HepG2 (cell line): ENCODE measurements around the gene CACNA2D1. TPM values are rescaled to one million over a fixed set of nuclear protein-coding genes. Genes with fewer than 3 reads are reported as not detected.

ENCODE experiments used
- ATAC-seq: fragments of 200-7000 bp; cut with Tn5 transposase; 3 replicates; pipeline ENCODE4 v1.9.1; 2020; ENCODE audit warnings: mild to moderate bottlenecking, moderate library complexity
- BruUV-seq: library from RNA; stranded (reverse); fragments of 400-500 nt; replicated peaks from 2 replicates; lab custom pipeline; 2021; lab: Mats Ljungman, UMichigan
- CTCF ChIA-PET: fragments of 300-600 bp; formaldehyde crosslinking; extraction: SDS; loops from one replicate; lab custom pipeline; 2021; ENCODE audit warnings: low total read pairs, inconsistent platforms, low intra/inter-chr PET ratio; lab: Yijun Ruan, JAX
- POLR2A ChIA-PET: fragments of 350-600 bp; sonication (Branson Sonifier 250); formaldehyde crosslinking; loops from one replicate; lab custom pipeline; 2020; ENCODE audit warnings: antibody characterized with exemption, inconsistent platforms; lab: Yijun Ruan, JAX
- DNase-seq: peaks from one replicate; pipeline ENCODE4 v3.0.0-alpha.2; 2015; ENCODE audit warnings: low spot score
- FAIRE-seq: peaks from 3 replicates; lab custom pipeline; 2011; peaks lifted over from hg19 to GRCh38; lab: Jason Lieb, UNC
- H2AFZ ChIP-seq: one replicate; pipeline ENCODE4 v1.6.1; 2011; ENCODE audit warnings: low read length, inconsistent platforms
- H3K27ac ChIP-seq: fragments of 300-600 bp; 3 replicates; pipeline ENCODE4 v1.8.0; 2011; ENCODE audit warnings: mixed run types, mild to moderate bottlenecking, mixed read lengths, low read length, inconsistent platforms; ENCODE audit not compliant: insufficient read depth; ENCODE audit errors: extremely low read length
- H3K27me3 ChIP-seq, 2 experiments: fragments of 200-600 bp in 1 of 2; 2 replicates in 1 of 2; 3 replicates in 1 of 2; pipeline versions ENCODE4 v1.6.0 to v1.8.0; 2011; ENCODE audit warnings: low read length in 2 of 2, mild to moderate bottlenecking in 2 of 2, moderate library complexity in 2 of 2, inconsistent platforms in 1 of 2; ENCODE audit not compliant: insufficient read depth in 2 of 2, control insufficient read depth in 1 of 2
- H3K36me3 ChIP-seq, 2 experiments: fragments of 200-600 bp in 1 of 2; replicated peaks in 1 of 2; 2 replicates in 1 of 2; 3 replicates in 1 of 2; pipeline versions ENCODE4 v1.5.1 to v1.8.0; 2011; ENCODE audit warnings: low read length in 2 of 2, inconsistent platforms in 1 of 2; ENCODE audit not compliant: insufficient read depth in 2 of 2, control insufficient read depth in 1 of 2
- H3K4me1 ChIP-seq: 2 replicates; pipeline ENCODE4 v1.5.1; 2012; ENCODE audit warnings: low read length, inconsistent platforms; ENCODE audit not compliant: insufficient read depth
- H3K4me2 ChIP-seq: 2 replicates; pipeline ENCODE4 v1.6.0; 2011; ENCODE audit warnings: low read depth, low read length, inconsistent platforms
- H3K4me3 ChIP-seq, 3 experiments: fragments of 200-600 bp in 1 of 3; sonication (generic), shearing (Covaris generic) in 1 of 3; replicated peaks in 1 of 3; 2 replicates each; pipeline ENCODE4 v1.5.1; 2011 to 2016; ENCODE audit warnings: low read length in 3 of 3, inconsistent platforms in 2 of 3, low read depth in 2 of 3, mild to moderate bottlenecking in 2 of 3, control low read depth in 1 of 3, mixed read lengths in 1 of 3; ENCODE audit not compliant: insufficient read depth in 1 of 3
- H3K79me2 ChIP-seq: one replicate; pipeline ENCODE4 v1.6.1; 2011; ENCODE audit warnings: low read length, inconsistent platforms; ENCODE audit not compliant: insufficient read depth
- H3K9ac ChIP-seq: 2 replicates; pipeline ENCODE4 v1.6.0; 2011; ENCODE audit warnings: mild to moderate bottlenecking, low read depth, low read length, inconsistent platforms; ENCODE audit not compliant: insufficient read depth
- H3K9me3 ChIP-seq: 2 replicates; pipeline ENCODE4 v1.5.1; 2012; ENCODE audit warnings: mild to moderate bottlenecking, low read length
- H4K20me1 ChIP-seq: 2 replicates; pipeline ENCODE4 v1.6.0; 2011; ENCODE audit warnings: inconsistent platforms, mild to moderate bottlenecking, low read length, moderate library complexity; ENCODE audit not compliant: insufficient read depth
- EZH2 ChIP-seq: conservative IDR thresholded peaks from 2 replicates; pipeline ENCODE4 v1.6.1; 2012; ENCODE audit warnings: mild to moderate bottlenecking, low read depth, low read length, moderate library complexity
- GPN1 ChIP-seq: sonication (generic); formaldehyde crosslinking; IDR thresholded peaks from 2 replicates; pipeline ENCODE4 v1.5.1; 2020; ENCODE audit warnings: missing genetic modification reagents, borderline replicate concordance
- HOXA9 ChIP-seq: sonication (generic); formaldehyde crosslinking; IDR thresholded peaks from 2 replicates; pipeline ENCODE4 v1.8.1; 2022; ENCODE audit warnings: missing genetic modification reagents, mild to moderate bottlenecking, moderate library complexity, borderline replicate concordance
- MYNN ChIP-seq: sonication (generic); formaldehyde crosslinking; IDR thresholded peaks from 2 replicates; pipeline ENCODE4 v1.4.0; 2020; ENCODE audit warnings: mild to moderate bottlenecking, low read depth, missing genetic modification reagents
- PHB2 ChIP-seq: fragments of 450-650 bp; IDR thresholded peaks from 2 replicates; pipeline ENCODE4 v1.6.1; 2018; ENCODE audit not compliant: partially characterized antibody
- ZFY ChIP-seq: sonication (generic); formaldehyde crosslinking; IDR thresholded peaks from 2 replicates; pipeline ENCODE4 v1.4.0; 2020; ENCODE audit warnings: missing genetic modification reagents
- ZNF496 ChIP-seq: sonication (generic); formaldehyde crosslinking; IDR thresholded peaks from 2 replicates; pipeline ENCODE4 v1.8.1; 2023; ENCODE audit warnings: mild to moderate bottlenecking, moderate library complexity, missing genetic modification reagents; ENCODE audit not compliant: insufficient replicate concordance
- ZNF552 ChIP-seq: sonication (generic); formaldehyde crosslinking; IDR thresholded peaks from 2 replicates; pipeline ENCODE4 v1.9.0; 2022; ENCODE audit warnings: missing genetic modification reagents, mild to moderate bottlenecking, borderline replicate concordance
- ZNF558 ChIP-seq: sonication (generic); formaldehyde crosslinking; IDR thresholded peaks from 2 replicates; pipeline ENCODE4 v1.9.0; 2022; ENCODE audit warnings: mild to moderate bottlenecking, missing genetic modification reagents, borderline replicate concordance
- ZSCAN9 ChIP-seq: IDR thresholded peaks from 2 replicates; pipeline ENCODE4 v1.6.1; 2016; ENCODE audit warnings: borderline replicate concordance
- ZZZ3 ChIP-seq: sonication (generic); formaldehyde crosslinking; IDR thresholded peaks from 2 replicates; pipeline ENCODE4 v1.4.0; 2020; ENCODE audit warnings: missing genetic modification reagents, mild to moderate bottlenecking, borderline replicate concordance
- WGBS: methylation state at CpG from one replicate; pipeline ENCODE4 v1.1.6; 2017; ENCODE audit warnings: low lambda C conversion rate; 5-methylcytosine and 5-hydroxymethylcytosine counted together
- in situ Hi-C: cut with HindIII; loops from 2 replicates; pipeline ENCODE4 v1.10.0; 2017; ENCODE audit warnings: low pct_unique_long_range_greater_than_20kb; ENCODE audit not compliant: extremely low pct_ligation_motif_present
- intact Hi-C: fragments of 100-400 bp; cut with micrococcal nuclease; formaldehyde crosslinking; loops from one replicate; pipeline ENCODE4 v1.10.0; 2022; ENCODE audit not compliant: unreplicated experiment
- polyA plus RNA-seq, 8 experiments: library from polyadenylated mRNA; depleted of rRNA in 3 of 8; stranded (reverse) in 7 of 8; unstranded in 1 of 8; fragments of >200 nt; fragmentation: Illumina TruSeq in 4 of 8; extraction: Trizol in 4 of 8; gene quantifications; 2 replicates each; pipeline versions ENCODE4 v1.2.1 to v1.2.3, GENCODE V29; 2011 to 2016; ENCODE audit warnings: low read depth in 4 of 8, missing spikeins in 1 of 8, mixed read lengths in 1 of 8; ENCODE audit not compliant: insufficient read depth in 1 of 8
- total RNA-seq, 5 experiments: library from RNA; depleted of rRNA; stranded (reverse); fragments of >200 nt; fragmentation: Illumina TruSeq; extraction: Trizol; gene quantifications; 2 replicates each; pipeline ENCODE4 v1.2.3, GENCODE V29; 2016; ENCODE audit warnings: low read depth in 1 of 5
- TF ChIP-seq, protein P1 (sequence below): sonication (generic); formaldehyde crosslinking; IDR thresholded peaks from 2 replicates; pipeline ENCODE4 v1.4.0; 2020; ENCODE audit warnings: mild to moderate bottlenecking, missing genetic modification reagents
- TF ChIP-seq, protein P2 (sequence below): sonication (generic); formaldehyde crosslinking; IDR thresholded peaks from 2 replicates; pipeline ENCODE4 v1.4.0; 2020; ENCODE audit warnings: mild to moderate bottlenecking, missing genetic modification reagents

The CACNA2D1 gene
- total and polyA plus RNA-seq, 2 of the 13 experiments (the other 11 are each of a cell fraction or from before 2014, with no cell fraction given) = not detected

DNA sequence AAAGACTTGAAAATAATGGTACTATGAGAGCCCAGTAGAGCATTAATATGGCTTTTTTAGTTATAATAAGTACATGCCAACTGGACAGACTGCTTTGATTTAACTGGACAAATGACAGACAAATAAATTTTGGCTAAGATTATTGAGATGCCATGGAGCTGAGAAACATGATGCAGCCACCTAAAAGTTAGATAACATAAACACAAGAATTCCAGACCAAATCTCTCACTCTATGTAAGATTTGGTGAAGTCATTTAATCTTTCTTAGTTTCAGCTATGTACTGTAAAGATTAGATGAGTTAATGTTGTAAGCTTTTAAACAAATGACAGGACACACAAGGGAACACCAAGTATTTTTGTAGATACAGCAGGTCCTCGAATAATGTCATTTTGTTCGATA lies 118.2 kb downstream of the CACNA2D1 start:
- no peaks in the 10 kb centered on the region for H3K36me3 ChIP-seq
- H3K4me2 ChIP-seq = no peak overlapping the region
- in situ Hi-C loops (no loop called here), intact Hi-C loops (no loop called here)
- FAIRE-seq (no peak), DNase-seq (no peak), ATAC-seq (no peak)
- ChIA-PET POLR2A (no interaction called here), CTCF (no interaction called here)
- no peaks in the 10 kb centered on the region for H4K20me1 ChIP-seq
- 5% methylated on average over 2 of the region's 2 CpGs for WGBS
- TF ChIP-seq ZNF558 (CRISPR knock-in tag) (no peak), ZSCAN9 (CRISPR knock-in tag) (no peak), MYNN (no peak), ZNF552 (CRISPR knock-in tag) (no peak), ZNF496 (CRISPR knock-in tag) (no peak), ZZZ3 (CRISPR knock-in tag) (no peak), GPN1 (CRISPR knock-in tag) (no peak)
- TF ChIP-seq, protein P1, sequence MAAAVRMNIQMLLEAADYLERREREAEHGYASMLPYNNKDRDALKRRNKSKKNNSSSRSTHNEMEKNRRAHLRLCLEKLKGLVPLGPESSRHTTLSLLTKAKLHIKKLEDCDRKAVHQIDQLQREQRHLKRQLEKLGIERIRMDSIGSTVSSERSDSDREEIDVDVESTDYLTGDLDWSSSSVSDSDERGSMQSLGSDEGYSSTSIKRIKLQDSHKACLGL (CRISPR knock-in tag) = no peak
- no peak overlapping the region for H3K4me3 ChIP-seq
- H2AFZ ChIP-seq = no peak overlapping the region
- H3K27ac ChIP-seq = no peak overlapping the region
- BruUV-seq = no TSS peak
- H3K4me1 ChIP-seq = no peaks in the 10 kb centered on the region
- no peaks in the 10 kb centered on the region for H3K9me3 ChIP-seq
- H3K9ac ChIP-seq = no peak overlapping the region
- no peaks in the 10 kb centered on the region for H3K79me2 ChIP-seq
- no peaks in the 10 kb centered on the region for H3K27me3 ChIP-seq

DNA sequence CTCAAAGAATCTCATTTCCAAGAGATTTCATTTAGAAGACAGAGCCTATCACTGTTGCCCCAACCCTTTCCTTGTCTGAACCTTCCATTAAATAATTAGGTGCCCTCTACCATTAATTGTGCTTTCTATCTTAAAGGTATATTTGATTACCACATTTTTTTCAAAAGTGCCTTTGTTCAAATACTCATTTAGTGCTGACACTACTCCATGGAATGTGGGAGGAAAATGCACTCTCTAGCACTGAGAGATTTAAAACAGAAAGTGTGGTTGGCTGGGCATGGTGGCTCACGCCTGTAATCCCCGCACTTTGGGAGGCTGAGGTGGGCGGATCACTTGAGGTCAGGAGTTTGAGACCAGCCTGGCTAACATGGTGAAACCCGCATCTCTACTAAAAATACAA lies 119.8 kb downstream of the CACNA2D1 start:
- no peak for FAIRE-seq
- no TSS peak for BruUV-seq
- CTCF ChIA-PET = no interaction called here

More for the DNA sequence above, 119.8 kb downstream of the CACNA2D1 start:
- no peaks in the 10 kb centered on the region for H3K9me3 ChIP-seq
- intact Hi-C loops = no loop called here
- DNase-seq = no peak
- no peaks in the 10 kb centered on the region for H3K4me1 ChIP-seq
- POLR2A ChIA-PET = no interaction called here
- H3K27me3 ChIP-seq = no peaks in the 10 kb centered on the region
- TF ChIP-seq EZH2 (no peak), HOXA9 (CRISPR knock-in tag) (no peak), PHB2 (no peak), ZFY (CRISPR knock-in tag) (no peak)
- TF ChIP-seq, protein P2, sequence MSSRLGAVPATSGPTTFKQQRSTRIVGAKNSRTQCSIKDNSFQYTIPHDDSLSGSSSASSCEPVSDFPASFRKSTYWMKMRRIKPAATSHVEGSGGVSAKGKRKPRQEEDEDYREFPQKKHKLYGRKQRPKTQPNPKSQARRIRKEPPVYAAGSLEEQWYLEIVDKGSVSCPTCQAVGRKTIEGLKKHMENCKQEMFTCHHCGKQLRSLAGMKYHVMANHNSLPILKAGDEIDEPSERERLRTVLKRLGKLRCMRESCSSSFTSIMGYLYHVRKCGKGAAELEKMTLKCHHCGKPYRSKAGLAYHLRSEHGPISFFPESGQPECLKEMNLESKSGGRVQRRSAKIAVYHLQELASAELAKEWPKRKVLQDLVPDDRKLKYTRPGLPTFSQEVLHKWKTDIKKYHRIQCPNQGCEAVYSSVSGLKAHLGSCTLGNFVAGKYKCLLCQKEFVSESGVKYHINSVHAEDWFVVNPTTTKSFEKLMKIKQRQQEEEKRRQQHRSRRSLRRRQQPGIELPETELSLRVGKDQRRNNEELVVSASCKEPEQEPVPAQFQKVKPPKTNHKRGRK (CRISPR knock-in tag) = no peak
- 57% methylated on average over 4 of the region's 4 CpGs for WGBS
- no peak overlapping the region for H3K4me3 ChIP-seq
- no peak for ATAC-seq
- H2AFZ ChIP-seq = no peak overlapping the region
- H3K4me2 ChIP-seq = no peak overlapping the region
- no peak overlapping the region for H3K27ac ChIP-seq
- no peak overlapping the region for H3K9ac ChIP-seq
- H4K20me1 ChIP-seq = no peaks in the 10 kb centered on the region
- H3K36me3 ChIP-seq = no peaks in the 10 kb centered on the region
- no peaks in the 10 kb centered on the region for H3K79me2 ChIP-seq
- in situ Hi-C loops = no loop called here
